ENCODE measurements around the gene ELL2.

DNA sequence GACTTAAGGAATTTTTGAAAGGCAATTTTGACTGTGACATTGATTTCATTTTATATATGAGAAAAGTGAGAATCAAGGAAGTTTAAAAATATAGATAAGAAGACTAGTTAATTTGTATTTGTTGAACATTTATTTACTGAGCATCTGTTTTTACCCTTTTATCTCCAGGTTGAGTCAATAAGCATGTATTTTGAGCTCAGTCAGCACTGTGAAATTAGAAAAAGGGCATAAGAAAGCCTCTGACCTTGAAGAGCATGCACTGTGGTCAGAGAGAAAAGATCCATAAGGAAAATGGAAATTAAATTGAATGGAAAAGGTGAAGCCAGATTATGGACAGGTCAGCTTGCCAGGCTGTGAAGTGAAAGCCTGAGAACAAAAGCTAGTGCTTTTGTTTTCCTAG lies 44.4 kb downstream of the ELL2 start:
- TF ChIP-seq, protein P1, sequence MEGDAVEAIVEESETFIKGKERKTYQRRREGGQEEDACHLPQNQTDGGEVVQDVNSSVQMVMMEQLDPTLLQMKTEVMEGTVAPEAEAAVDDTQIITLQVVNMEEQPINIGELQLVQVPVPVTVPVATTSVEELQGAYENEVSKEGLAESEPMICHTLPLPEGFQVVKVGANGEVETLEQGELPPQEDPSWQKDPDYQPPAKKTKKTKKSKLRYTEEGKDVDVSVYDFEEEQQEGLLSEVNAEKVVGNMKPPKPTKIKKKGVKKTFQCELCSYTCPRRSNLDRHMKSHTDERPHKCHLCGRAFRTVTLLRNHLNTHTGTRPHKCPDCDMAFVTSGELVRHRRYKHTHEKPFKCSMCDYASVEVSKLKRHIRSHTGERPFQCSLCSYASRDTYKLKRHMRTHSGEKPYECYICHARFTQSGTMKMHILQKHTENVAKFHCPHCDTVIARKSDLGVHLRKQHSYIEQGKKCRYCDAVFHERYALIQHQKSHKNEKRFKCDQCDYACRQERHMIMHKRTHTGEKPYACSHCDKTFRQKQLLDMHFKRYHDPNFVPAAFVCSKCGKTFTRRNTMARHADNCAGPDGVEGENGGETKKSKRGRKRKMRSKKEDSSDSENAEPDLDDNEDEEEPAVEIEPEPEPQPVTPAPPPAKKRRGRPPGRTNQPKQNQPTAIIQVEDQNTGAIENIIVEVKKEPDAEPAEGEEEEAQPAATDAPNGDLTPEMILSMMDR (IDR thresholded peaks at IDR 0.05): no peak
- TF ChIP-seq POLR2AphosphoS5 (IDR thresholded peaks at IDR 0.05) (no peak), EP300 (IDR thresholded peaks at IDR 0.05) (no peak), POLR2A (IDR thresholded peaks at IDR 0.05) (no peak)

All from sigmoid colon (tissue), 4 donors.